Measurements from ENCODE around the gene TAS2R20.
"Not testable (repeated sequence)": the region's sequence is repeated elsewhere in the genome, so short reads cannot be mapped to it uniquely, and the experiment has no call there.

DNA sequence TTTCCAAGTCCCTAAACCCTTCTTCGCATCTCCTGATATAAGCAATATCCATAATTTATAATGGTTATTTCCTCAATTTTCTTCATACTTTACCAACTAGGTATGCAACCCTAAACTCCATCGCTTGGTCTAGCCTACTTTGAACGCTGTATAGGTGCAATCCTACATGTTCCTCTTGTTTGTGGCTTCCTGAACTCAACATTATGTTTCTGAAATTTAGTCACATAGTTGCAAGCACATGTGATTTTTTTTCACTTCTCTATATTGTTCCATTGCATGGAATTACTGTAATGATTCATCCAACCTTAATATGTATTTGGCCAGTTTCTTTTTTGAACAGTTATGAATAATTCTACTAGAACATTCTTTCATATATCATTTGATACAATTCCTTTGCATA is 35.9 kb upstream of the TAS2R20 start:
- TF ChIP-seq, protein P1, sequence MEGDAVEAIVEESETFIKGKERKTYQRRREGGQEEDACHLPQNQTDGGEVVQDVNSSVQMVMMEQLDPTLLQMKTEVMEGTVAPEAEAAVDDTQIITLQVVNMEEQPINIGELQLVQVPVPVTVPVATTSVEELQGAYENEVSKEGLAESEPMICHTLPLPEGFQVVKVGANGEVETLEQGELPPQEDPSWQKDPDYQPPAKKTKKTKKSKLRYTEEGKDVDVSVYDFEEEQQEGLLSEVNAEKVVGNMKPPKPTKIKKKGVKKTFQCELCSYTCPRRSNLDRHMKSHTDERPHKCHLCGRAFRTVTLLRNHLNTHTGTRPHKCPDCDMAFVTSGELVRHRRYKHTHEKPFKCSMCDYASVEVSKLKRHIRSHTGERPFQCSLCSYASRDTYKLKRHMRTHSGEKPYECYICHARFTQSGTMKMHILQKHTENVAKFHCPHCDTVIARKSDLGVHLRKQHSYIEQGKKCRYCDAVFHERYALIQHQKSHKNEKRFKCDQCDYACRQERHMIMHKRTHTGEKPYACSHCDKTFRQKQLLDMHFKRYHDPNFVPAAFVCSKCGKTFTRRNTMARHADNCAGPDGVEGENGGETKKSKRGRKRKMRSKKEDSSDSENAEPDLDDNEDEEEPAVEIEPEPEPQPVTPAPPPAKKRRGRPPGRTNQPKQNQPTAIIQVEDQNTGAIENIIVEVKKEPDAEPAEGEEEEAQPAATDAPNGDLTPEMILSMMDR (conservative IDR thresholded peaks at IDR 0.05) = not testable (repeated sequence)
- TF ChIP-seq ZFX (IDR thresholded peaks at IDR 0.05) = not testable (repeated sequence)
